Uterus (tissue), 2 donors: ENCODE data around the gene MAP7D2.

ENCODE experiments used
- POLR2A ChIP-seq, 2 donors: fragments of 450-650 bp; IDR thresholded peaks; one replicate each; pipeline ENCODE4 v1.6.1; 2016; ENCODE audit warnings: antibody characterized with exemption in 2 of 2, mild to moderate bottlenecking in 1 of 2, moderate library complexity in 1 of 2
- TF ChIP-seq, protein P1 (sequence below), 4 experiments: fragments of 200-600 bp in 2 of 4; fragments of 450-650 bp in 2 of 4; sonication (generic) in 2 of 4; IDR thresholded peaks; one replicate each; pipeline ENCODE4 v1.5.1; 2016 to 2019; ENCODE audit warnings: antibody characterized with exemption in 4 of 4, mild to moderate bottlenecking in 2 of 4, moderate library complexity in 1 of 4

GRCh38 chrX:19987856-19988255, 128.9 kb downstream of the MAP7D2 start:
- TF ChIP-seq, protein P1, sequence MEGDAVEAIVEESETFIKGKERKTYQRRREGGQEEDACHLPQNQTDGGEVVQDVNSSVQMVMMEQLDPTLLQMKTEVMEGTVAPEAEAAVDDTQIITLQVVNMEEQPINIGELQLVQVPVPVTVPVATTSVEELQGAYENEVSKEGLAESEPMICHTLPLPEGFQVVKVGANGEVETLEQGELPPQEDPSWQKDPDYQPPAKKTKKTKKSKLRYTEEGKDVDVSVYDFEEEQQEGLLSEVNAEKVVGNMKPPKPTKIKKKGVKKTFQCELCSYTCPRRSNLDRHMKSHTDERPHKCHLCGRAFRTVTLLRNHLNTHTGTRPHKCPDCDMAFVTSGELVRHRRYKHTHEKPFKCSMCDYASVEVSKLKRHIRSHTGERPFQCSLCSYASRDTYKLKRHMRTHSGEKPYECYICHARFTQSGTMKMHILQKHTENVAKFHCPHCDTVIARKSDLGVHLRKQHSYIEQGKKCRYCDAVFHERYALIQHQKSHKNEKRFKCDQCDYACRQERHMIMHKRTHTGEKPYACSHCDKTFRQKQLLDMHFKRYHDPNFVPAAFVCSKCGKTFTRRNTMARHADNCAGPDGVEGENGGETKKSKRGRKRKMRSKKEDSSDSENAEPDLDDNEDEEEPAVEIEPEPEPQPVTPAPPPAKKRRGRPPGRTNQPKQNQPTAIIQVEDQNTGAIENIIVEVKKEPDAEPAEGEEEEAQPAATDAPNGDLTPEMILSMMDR (IDR thresholded peaks at IDR 0.05), result no peak
- TF ChIP-seq POLR2A (IDR thresholded peaks at IDR 0.05), result no peak
